Lower leg skin (tissue), 4 donors: ENCODE data around the gene GREB1L. TPM values are rescaled to one million over a fixed set of nuclear protein-coding genes. Genes with fewer than 3 reads are reported as not detected.

Experiments
- DNase-seq, 2 donors: peaks; one replicate each; pipeline ENCODE4 v3.0.0-alpha.2; 2019; ENCODE audit warnings: low spot score in 2 of 2
- H3K4me3 ChIP-seq: fragments of 200-600 bp; sonication (generic); 2 replicates; pipeline ENCODE4 v1.5.1; 2017; ENCODE audit warnings: mild to moderate bottlenecking, low read depth; ENCODE audit not compliant: poor library complexity, severe bottlenecking
- CTCF ChIP-seq, 3 donors: fragments of 450-650 bp; IDR thresholded peaks; one replicate each; pipeline ENCODE4 v1.5.1; 2016; ENCODE audit warnings: antibody characterized with exemption in 3 of 3, mild to moderate bottlenecking in 3 of 3, moderate library complexity in 2 of 3
- POLR2A ChIP-seq, 2 donors: fragments of 450-650 bp; IDR thresholded peaks; one replicate each; pipeline ENCODE4 v1.6.1; 2016 to 2017; ENCODE audit warnings: antibody characterized with exemption in 2 of 2, mild to moderate bottlenecking in 1 of 2, moderate library complexity in 1 of 2
- WGBS, 2 donors: methylation state at CpG; one replicate each; pipeline ENCODE4 v1.1.5; 2018; 5-methylcytosine and 5-hydroxymethylcytosine counted together
- intact Hi-C: fragments of 100-400 bp; cut with DNase I; formaldehyde crosslinking; loops from one replicate; pipeline ENCODE4 v1.15.0; 2023; ENCODE audit warnings: low total_unique reads
- total RNA-seq, 4 donors: library from RNA; depleted of rRNA; stranded (reverse); fragments of >200 nt; gene quantifications; one replicate each; pipeline ENCODE4 v1.1.0, GENCODE V29; 2016

The GREB1L gene
- total RNA-seq, 4 donors from 2014 or later, result 1.1 to 6.5 (median 4.0) TPM

GRCh38 chr18:21507913-21508701 is 266.1 kb downstream of the GREB1L start:
- no peak for DNase-seq
- no peak overlapping the region for H3K4me3 ChIP-seq
- intact Hi-C loops, result no loop called here
- no peak for TF ChIP-seq POLR2A (IDR thresholded peaks at IDR 0.05)
- no peak for TF ChIP-seq CTCF (IDR thresholded peaks at IDR 0.05)
- WGBS, 2 donors, result 88 to 91% methylated on average over 13 of the region's 13 CpGs

- intact Hi-C loops, result no loop called here
- H3K4me3 ChIP-seq, result no peak overlapping the region
- TF ChIP-seq CTCF (IDR thresholded peaks at IDR 0.05) (no peak), POLR2A (IDR thresholded peaks at IDR 0.05) (no peak)
- WGBS, 2 donors, result 86 to 88% methylated on average over 5 of the region's 5 CpGs
- no peak for DNase-seq
Observed at GRCh38 chr18:21509062-21509461, 267.0 kb downstream of the GREB1L start.

GRCh38 chr18:21513292-21513691 is 271.3 kb downstream of the GREB1L start:
- intact Hi-C loops, result no loop called here
- no peak for DNase-seq
- TF ChIP-seq POLR2A (IDR thresholded peaks at IDR 0.05) (no peak), CTCF (IDR thresholded peaks at IDR 0.05) (no peak)
- H3K4me3 ChIP-seq, result no peak overlapping the region
- WGBS, 2 donors, result 94 to 98% methylated on average over 2 of the region's 2 CpGs

GRCh38 chr18:21513741-21514140 is 271.7 kb downstream of the GREB1L start:
- TF ChIP-seq POLR2A (IDR thresholded peaks at IDR 0.05) (no peak), CTCF (IDR thresholded peaks at IDR 0.05) (no peak)
- no peak overlapping the region for H3K4me3 ChIP-seq
- intact Hi-C loops, result no loop called here
- WGBS, 2 donors, result 89 to 91% methylated on average over 5 of the region's 5 CpGs
- no peak for DNase-seq

- intact Hi-C loops, result no loop called here
- H3K4me3 ChIP-seq, result no peak overlapping the region
- WGBS, 2 donors, result 87 to 89% methylated on average over 6 of the region's 6 CpGs
- TF ChIP-seq CTCF (IDR thresholded peaks at IDR 0.05) (no peak), POLR2A (IDR thresholded peaks at IDR 0.05) (no peak)
- DNase-seq, result no peak
Observed at GRCh38 chr18:21522530-21522929, 280.5 kb downstream of the GREB1L start.

GRCh38 chr18:21525916-21526315 is 283.9 kb downstream of the GREB1L start:
- WGBS, 2 donors, result 85 to 86% methylated on average over 2 of the region's 2 CpGs
- TF ChIP-seq POLR2A (IDR thresholded peaks at IDR 0.05), result no peak
- no peak for TF ChIP-seq CTCF (IDR thresholded peaks at IDR 0.05)
- no peak overlapping the region for H3K4me3 ChIP-seq
- intact Hi-C loops, result no loop called here
- DNase-seq, result no peak
